ENCODE results near the gene JADE2. TPM values are rescaled to one million over a fixed set of nuclear protein-coding genes. Genes with fewer than 3 reads are reported as not detected.
A peak's percentile ranks its signal among the peaks of the same experiment; 100 is the strongest.

The JADE2 gene
- polyA plus RNA-seq, 3 donors, result 2.1 to 10.2 (median 3.1) TPM

DNA sequence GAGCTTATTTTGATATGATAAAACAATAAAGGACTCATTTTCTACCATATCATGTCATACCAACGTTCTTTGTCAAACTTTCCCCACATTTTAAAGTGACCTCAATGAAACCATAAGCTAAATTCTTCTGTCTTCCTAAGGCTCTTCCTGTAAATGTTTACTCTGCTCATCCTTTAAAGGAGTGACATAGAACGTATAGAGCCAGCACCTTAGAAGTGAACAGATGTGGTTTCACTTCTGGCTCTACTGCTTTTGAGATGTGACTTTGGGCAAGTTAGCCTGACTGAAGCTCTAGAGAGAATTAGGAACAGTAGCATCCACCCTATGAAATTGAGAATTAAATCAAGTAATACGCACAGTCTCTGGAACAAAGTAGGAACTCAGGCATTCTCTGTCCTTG, 83.1 kb downstream of the JADE2 start:
- H3K27ac ChIP-seq (ENCODE audit: low read depth in 1 of 2, low read length in 2 of 2), result no peak overlapping the region
- no peaks in the 10 kb centered on the region for H3K4me1 ChIP-seq (ENCODE audit: control insufficient read depth in 1 of 2, insufficient read depth in 2 of 2, low read length in 2 of 2)
- TF ChIP-seq, protein P1, sequence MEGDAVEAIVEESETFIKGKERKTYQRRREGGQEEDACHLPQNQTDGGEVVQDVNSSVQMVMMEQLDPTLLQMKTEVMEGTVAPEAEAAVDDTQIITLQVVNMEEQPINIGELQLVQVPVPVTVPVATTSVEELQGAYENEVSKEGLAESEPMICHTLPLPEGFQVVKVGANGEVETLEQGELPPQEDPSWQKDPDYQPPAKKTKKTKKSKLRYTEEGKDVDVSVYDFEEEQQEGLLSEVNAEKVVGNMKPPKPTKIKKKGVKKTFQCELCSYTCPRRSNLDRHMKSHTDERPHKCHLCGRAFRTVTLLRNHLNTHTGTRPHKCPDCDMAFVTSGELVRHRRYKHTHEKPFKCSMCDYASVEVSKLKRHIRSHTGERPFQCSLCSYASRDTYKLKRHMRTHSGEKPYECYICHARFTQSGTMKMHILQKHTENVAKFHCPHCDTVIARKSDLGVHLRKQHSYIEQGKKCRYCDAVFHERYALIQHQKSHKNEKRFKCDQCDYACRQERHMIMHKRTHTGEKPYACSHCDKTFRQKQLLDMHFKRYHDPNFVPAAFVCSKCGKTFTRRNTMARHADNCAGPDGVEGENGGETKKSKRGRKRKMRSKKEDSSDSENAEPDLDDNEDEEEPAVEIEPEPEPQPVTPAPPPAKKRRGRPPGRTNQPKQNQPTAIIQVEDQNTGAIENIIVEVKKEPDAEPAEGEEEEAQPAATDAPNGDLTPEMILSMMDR (IDR thresholded peaks at IDR 0.05), result no peak
- no peaks in the 10 kb centered on the region for H3K79me2 ChIP-seq (ENCODE audit: insufficient read depth, low read length)
- H3K9me3 ChIP-seq (replicated peaks in 1 of 2; ENCODE audit: control insufficient read depth in 1 of 2, insufficient read depth in 1 of 2, low read length in 2 of 2), result no peaks in the 10 kb centered on the region
- no peak for DNase-seq
- Mint-ChIP-seq H3K4me3 (no peak overlapping the region), H3K27me3 (ENCODE audit: low read depth in 3 of 3) (no peaks in the 10 kb centered on the region), H3K27ac (no peak overlapping the region), H3K4me1 (no peaks in the 10 kb centered on the region), H3K9me3 (no peaks in the 10 kb centered on the region), H3K36me3 (peaks cover 83 to 98% of the 10 kb centered on the region in 2 donors)
- H3K27me3 ChIP-seq (ENCODE audit: control insufficient read depth in 2 of 2, insufficient read depth in 2 of 2, low read length in 2 of 2), result no peaks in the 10 kb centered on the region
- no peak overlapping the region for H3K9ac ChIP-seq (ENCODE audit: insufficient read depth, low read length, poor library complexity, severe bottlenecking)
- H4K20me1 ChIP-seq (ENCODE audit: insufficient read depth, low read length), result no peaks in the 10 kb centered on the region
- no peak overlapping the region for H2AFZ ChIP-seq (ENCODE audit: insufficient read depth, low read depth, low read length, poor library complexity, severe bottlenecking)
- H3K4me2 ChIP-seq (replicated peaks; ENCODE audit: extremely low read depth, low read length, poor library complexity, severe bottlenecking), result no peak overlapping the region
- WGBS (ENCODE audit: insufficient coverage), result 80% methylated on average over 2 of the region's 3 CpGs
- intact Hi-C loops (cut with micrococcal nuclease), result no loop called here
- peaks cover 89 to 95% of the 10 kb centered on the region in 2 donors for H3K36me3 ChIP-seq (replicated peaks in 1 of 2; ENCODE audit: control insufficient read depth in 1 of 2, insufficient read depth in 2 of 2, low read length in 2 of 2)
- H3K4me3 ChIP-seq (replicated peaks in 1 of 3; ENCODE audit: low read depth in 2 of 3, low read length in 3 of 3), result no peak overlapping the region

- H3K4me2 ChIP-seq (replicated peaks; ENCODE audit: extremely low read depth, low read length, poor library complexity, severe bottlenecking), result no peak overlapping the region
- no peaks in the 10 kb centered on the region for H3K79me2 ChIP-seq (ENCODE audit: insufficient read depth, low read length)
- no peak overlapping the region for H3K27ac ChIP-seq (ENCODE audit: low read depth in 1 of 2, low read length in 2 of 2)
- Mint-ChIP-seq H3K4me1 (no peaks in the 10 kb centered on the region), H3K9me3 (no peaks in the 10 kb centered on the region), H3K36me3 (peaks cover 82 to 98% of the 10 kb centered on the region in 2 donors), H3K27ac (peak overlapping the region in 1 of 7 donors; percentile 74), H3K4me3 (no peak overlapping the region), H3K27me3 (ENCODE audit: low read depth in 3 of 3) (no peaks in the 10 kb centered on the region)
- H3K27me3 ChIP-seq (ENCODE audit: control insufficient read depth in 2 of 2, insufficient read depth in 2 of 2, low read length in 2 of 2), result no peaks in the 10 kb centered on the region
- WGBS (ENCODE audit: insufficient coverage), result no CpG with 5 or more reads among the region's 3 CpGs
- no peak overlapping the region for H2AFZ ChIP-seq (ENCODE audit: insufficient read depth, low read depth, low read length, poor library complexity, severe bottlenecking)
- peaks cover 90 to 94% of the 10 kb centered on the region in 2 donors for H3K36me3 ChIP-seq (replicated peaks in 1 of 2; ENCODE audit: control insufficient read depth in 1 of 2, insufficient read depth in 2 of 2, low read length in 2 of 2)
- no peaks in the 10 kb centered on the region for H4K20me1 ChIP-seq (ENCODE audit: insufficient read depth, low read length)
- no peaks in the 10 kb centered on the region for H3K9me3 ChIP-seq (replicated peaks in 1 of 2; ENCODE audit: control insufficient read depth in 1 of 2, insufficient read depth in 1 of 2, low read length in 2 of 2)
- no peak for DNase-seq
- intact Hi-C loops (cut with micrococcal nuclease), result no loop called here
- no peak overlapping the region for H3K9ac ChIP-seq (ENCODE audit: insufficient read depth, low read length, poor library complexity, severe bottlenecking)
- H3K4me3 ChIP-seq (replicated peaks in 1 of 3; ENCODE audit: low read depth in 2 of 3, low read length in 3 of 3), result no peak overlapping the region
- H3K4me1 ChIP-seq (ENCODE audit: control insufficient read depth in 1 of 2, insufficient read depth in 2 of 2, low read length in 2 of 2), result no peaks in the 10 kb centered on the region
- TF ChIP-seq, protein P1 (IDR thresholded peaks at IDR 0.05), result no peak
Observed at GRCh38 chr5:134609232-134609851, 83.9 kb downstream of the JADE2 start.
